OCI-LY7 (cell line): ENCODE measurements around the gene GDA. TPM values are rescaled to one million over a fixed set of nuclear protein-coding genes. Genes with fewer than 3 reads are reported as not detected.

Experiments used
- BruUV-seq: library from RNA; stranded (reverse); fragments of 400-500 nt; replicated peaks from 2 replicates; lab custom pipeline; 2021; lab: Mats Ljungman, UMichigan
- CTCF ChIA-PET: fragments of 300-600 bp; sonication (Branson Sonifier 250); formaldehyde crosslinking; loops from one replicate; lab custom pipeline; 2022; ENCODE audit warnings: antibody characterized with exemption; ENCODE audit not compliant: unreplicated experiment; lab: Charles Lee
- POLR2A ChIA-PET: fragments of 300-600 bp; sonication (Branson Sonifier 250); formaldehyde crosslinking; loops from one replicate; lab custom pipeline; 2022; ENCODE audit warnings: antibody characterized with exemption; lab: Charles Lee
- DNase-seq: peaks from one replicate; pipeline ENCODE4 v3.0.0-alpha.2; 2015; ENCODE audit warnings: low spot score
- H2AFZ ChIP-seq: fragments of 200-600 bp; sonication (generic), shearing (Covaris generic); 2 replicates; pipeline ENCODE4 v1.6.1; 2014; ENCODE audit warnings: mild to moderate bottlenecking, antibody characterized with exemption, low read length, moderate library complexity
- H3K27ac ChIP-seq: fragments of 200-600 bp; sonication (generic); 2 replicates; pipeline ENCODE4 v1.5.1; 2014; ENCODE audit warnings: mixed run types, low read depth, mild to moderate bottlenecking, moderate library complexity, low read length, inconsistent platforms; ENCODE audit not compliant: poor library complexity, severe bottlenecking
- H3K36me3 ChIP-seq: fragments of 200-600 bp; sonication (generic); 2 replicates; pipeline ENCODE4 v1.6.1; 2014; ENCODE audit warnings: mild to moderate bottlenecking, antibody characterized with exemption, low read length, moderate library complexity, mixed read lengths; ENCODE audit not compliant: insufficient read depth
- H3K4me1 ChIP-seq: fragments of 200-600 bp; sonication (generic); 2 replicates; pipeline ENCODE4 v1.5.1; 2014; ENCODE audit warnings: mild to moderate bottlenecking, low read length; ENCODE audit not compliant: insufficient read depth, poor library complexity, severe bottlenecking
- H3K4me2 ChIP-seq: fragments of 200-600 bp; sonication (generic); 2 replicates; pipeline ENCODE4 v1.6.1; 2014; ENCODE audit warnings: mild to moderate bottlenecking, low read length
- H3K4me3 ChIP-seq: fragments of 200-600 bp; sonication (generic); 2 replicates; pipeline ENCODE4 v1.5.1; 2014; ENCODE audit warnings: mild to moderate bottlenecking, low read depth, low read length; ENCODE audit not compliant: poor library complexity, severe bottlenecking
- H3K79me2 ChIP-seq: fragments of 200-600 bp; sonication (generic); 2 replicates; pipeline ENCODE4 v1.6.1; 2016; ENCODE audit warnings: low read depth, mild to moderate bottlenecking, low read length, moderate library complexity, mixed read lengths; ENCODE audit not compliant: insufficient read depth
- H3K9me2 ChIP-seq: fragments of 200-600 bp; sonication (generic); 2 replicates; pipeline ENCODE4 v1.6.1; 2016; ENCODE audit warnings: mild to moderate bottlenecking, low read length, mixed read lengths; ENCODE audit not compliant: insufficient read depth
- H3K9me3 ChIP-seq: fragments of 200-600 bp; sonication (generic); 2 replicates; pipeline ENCODE4 v1.6.1; 2014; ENCODE audit warnings: mild to moderate bottlenecking, mixed run types, low read length, mixed read lengths
- H4K20me1 ChIP-seq: fragments of 200-600 bp; sonication (generic); 2 replicates; pipeline ENCODE4 v1.6.1; 2014; ENCODE audit warnings: mild to moderate bottlenecking, antibody characterized with exemption, low read length, moderate library complexity, mixed read lengths; ENCODE audit not compliant: insufficient read depth
- CTCF ChIP-seq: fragments of 200-600 bp; sonication (generic); conservative IDR thresholded peaks from 2 replicates; pipeline ENCODE4 v1.5.1; 2014; ENCODE audit warnings: mild to moderate bottlenecking, antibody characterized with exemption, low read length, moderate library complexity, mixed read lengths
- EZH2phosphoT487 ChIP-seq: fragments of 200-600 bp; sonication (generic); IDR thresholded peaks from 2 replicates; pipeline ENCODE4 v1.6.1; 2018; ENCODE audit warnings: low read depth, borderline replicate concordance, mild to moderate bottlenecking, mixed run types, antibody characterized with exemption, low read length, moderate library complexity, mixed read lengths
- intact Hi-C: fragments of 100-400 bp; cut with micrococcal nuclease; formaldehyde crosslinking; loops from one replicate; pipeline ENCODE4 v1.10.0; 2022; ENCODE audit not compliant: unreplicated experiment
- total RNA-seq, 2 experiments: library from RNA; depleted of rRNA in 1 of 2; stranded (reverse); fragments of >200 nt in 1 of 2; shearing (Covaris generic) in 1 of 2; gene quantifications; 2 replicates each; pipeline ENCODE4 v1.2.3, GENCODE V29; 2014 to 2022

GDA gene
- total RNA-seq, 2 experiments from 2014 or later: not detected

- no peak for DNase-seq
- Histone ChIP-seq H4K20me1 (no peaks in the 10 kb centered on the region), H3K79me2 (no peaks in the 10 kb centered on the region), H3K4me3 (no peak overlapping the region), H3K4me2 (no peak overlapping the region), H3K9me2 (no peaks in the 10 kb centered on the region), H3K36me3 (no peaks in the 10 kb centered on the region), H2AFZ (no peak overlapping the region), H3K4me1 (no peaks in the 10 kb centered on the region), H3K9me3 (no peaks in the 10 kb centered on the region), H3K27ac (no peak overlapping the region)
- intact Hi-C loops: no loop called here
- BruUV-seq: no TSS peak
- POLR2A ChIA-PET: interaction anchor here (0.5 to 0.6 kb wide), 2 partner anchors 43 to 1092 kb away, joined by 3 to 5 read pairs; no protein-coding TSS in a partner anchor
- CTCF ChIA-PET: no interaction called here
- TF ChIP-seq CTCF (no peak), EZH2phosphoT487 (no peak)
Measured at GRCh38 chr9:72128526-72128925, 20.7 kb upstream of the GDA start.

- Histone ChIP-seq H3K4me3 (no peak overlapping the region), H4K20me1 (no peaks in the 10 kb centered on the region), H3K36me3 (no peaks in the 10 kb centered on the region), H3K9me2 (no peaks in the 10 kb centered on the region), H3K79me2 (no peaks in the 10 kb centered on the region), H3K4me1 (no peaks in the 10 kb centered on the region), H2AFZ (no peak overlapping the region), H3K9me3 (no peaks in the 10 kb centered on the region), H3K4me2 (no peak overlapping the region), H3K27ac (no peak overlapping the region)
- TF ChIP-seq EZH2phosphoT487: no peak
- TF ChIP-seq CTCF: no peak
- ChIA-PET POLR2A (no interaction called here), CTCF (no interaction called here)
- intact Hi-C loops: no loop called here
- no peak for DNase-seq
- BruUV-seq: no TSS peak
Measured at GRCh38 chr9:72129271-72130156, 19.7 kb upstream of the GDA start.

- H3K4me2 ChIP-seq: no peak overlapping the region
- H3K79me2 ChIP-seq: no peaks in the 10 kb centered on the region
- DNase-seq: no peak
- no peaks in the 10 kb centered on the region for H3K9me3 ChIP-seq
- H4K20me1 ChIP-seq: no peaks in the 10 kb centered on the region
- H3K36me3 ChIP-seq: no peaks in the 10 kb centered on the region
- intact Hi-C loops: no loop called here
- ChIA-PET POLR2A (no interaction called here), CTCF (no interaction called here)
- no TSS peak for BruUV-seq
- H3K4me3 ChIP-seq: no peak overlapping the region
- no peak overlapping the region for H3K27ac ChIP-seq
- H3K9me2 ChIP-seq: no peaks in the 10 kb centered on the region
- no peaks in the 10 kb centered on the region for H3K4me1 ChIP-seq
- TF ChIP-seq EZH2phosphoT487: no peak
- TF ChIP-seq CTCF: no peak
- H2AFZ ChIP-seq: no peak overlapping the region
Measured at GRCh38 chr9:72130321-72130720, 18.9 kb upstream of the GDA start.
